Occipital lobe (tissue), 2 donors: ENCODE measurements around the gene CDKN1A. TPM values are rescaled to one million over a fixed set of nuclear protein-coding genes. Genes with fewer than 3 reads are reported as not detected.
"Not testable (repeated sequence)": the region's sequence is repeated elsewhere in the genome, so short reads cannot be mapped to it uniquely, and the experiment has no call there.

Source experiments
- DNase-seq: peaks from one replicate; lab custom pipeline; 2025; lab: John Stamatoyannopoulos, UW
- total RNA-seq: library from RNA; depleted of rRNA; stranded (reverse); fragments of >200 nt; gene quantifications from one replicate; pipeline ENCODE4 v1.2.3, GENCODE V29; 2014

Gene CDKN1A
- total RNA-seq, 1 donor from 2014 or later = 2.0 TPM

GRCh38 chr6:36695414-36695813, 16.9 kb downstream of the CDKN1A start:
- DNase-seq = no peak

DNA sequence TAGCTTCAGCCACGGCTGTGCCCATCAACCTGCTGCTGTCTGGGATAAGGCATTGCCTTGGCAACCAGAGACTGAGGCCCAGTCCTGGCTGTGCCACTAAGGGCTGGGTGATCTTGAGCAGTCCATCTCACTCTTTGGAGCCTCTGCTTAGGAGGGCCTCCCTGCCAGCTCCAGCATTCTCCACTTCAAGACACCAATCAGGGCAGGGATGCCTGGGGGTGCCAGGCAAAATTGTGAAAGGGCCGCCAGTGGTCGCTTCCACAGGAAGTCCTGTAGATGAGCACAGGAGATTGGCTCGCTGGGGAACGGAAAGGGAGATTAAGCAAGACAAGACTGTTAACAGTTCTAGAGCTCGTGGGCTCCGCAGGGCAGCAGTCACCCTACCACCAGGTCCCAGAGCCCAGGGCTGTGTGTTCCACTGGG, 19.0 kb downstream of the CDKN1A start, which contains the start of gene RAB44:
Gene RAB44 (plus strand): TSS at position 346 of the 423 bp plus-strand sequence. CDS start 6,410 bp downstream, outside the sequence.
- no peak for DNase-seq

- DNase-seq = no peak
These were observed 19.7 kb downstream of the CDKN1A start for GRCh38 chr6:36698196-36698595.

- DNase-seq = no peak
These were observed 20.4 kb downstream of the CDKN1A start for GRCh38 chr6:36698871-36699271.

DNA sequence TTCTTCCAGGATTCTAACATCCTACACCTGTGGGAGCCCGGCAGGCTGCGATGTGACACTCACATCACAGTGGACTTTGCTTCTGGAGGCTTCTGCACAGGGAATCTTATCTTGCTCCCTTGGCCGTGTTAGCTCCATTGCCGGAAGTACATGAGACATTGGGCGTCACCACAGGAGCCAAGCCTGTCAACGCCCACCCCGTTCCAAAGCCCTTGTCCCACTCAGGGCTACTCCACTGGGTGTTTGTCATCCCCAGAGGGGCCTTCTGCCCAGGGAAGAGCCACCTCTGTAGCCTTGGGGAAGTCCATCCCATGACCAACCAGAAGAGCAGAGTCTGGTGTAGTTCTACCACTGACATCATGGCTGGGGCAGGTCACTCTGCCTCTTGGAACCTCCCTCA, 20.8 kb downstream of the CDKN1A start:
- DNase-seq = no peak

- DNase-seq = no peak
These were observed 21.7 kb downstream of the CDKN1A start for GRCh38 chr6:36700071-36700812.

DNA sequence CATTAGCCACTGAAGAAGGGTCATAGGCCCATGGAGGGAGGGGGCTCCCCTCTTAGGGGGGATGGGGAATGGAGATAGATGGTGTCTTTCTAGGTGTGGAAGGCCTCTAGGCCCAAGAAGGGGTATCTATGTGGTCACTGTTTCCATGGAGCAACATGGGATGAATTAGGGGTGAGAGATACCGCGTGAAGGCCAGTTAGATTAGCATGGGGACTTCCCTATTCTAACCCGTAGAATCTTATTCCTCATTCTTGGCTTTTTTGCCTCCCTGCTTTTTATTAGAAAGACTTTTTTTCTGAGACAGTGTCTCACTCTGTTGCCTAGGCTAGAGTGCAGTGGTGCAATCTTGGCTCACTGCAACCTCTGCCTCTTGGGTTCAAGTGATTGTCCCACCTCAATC, 22.3 kb downstream of the CDKN1A start:
- no peak for DNase-seq

DNA sequence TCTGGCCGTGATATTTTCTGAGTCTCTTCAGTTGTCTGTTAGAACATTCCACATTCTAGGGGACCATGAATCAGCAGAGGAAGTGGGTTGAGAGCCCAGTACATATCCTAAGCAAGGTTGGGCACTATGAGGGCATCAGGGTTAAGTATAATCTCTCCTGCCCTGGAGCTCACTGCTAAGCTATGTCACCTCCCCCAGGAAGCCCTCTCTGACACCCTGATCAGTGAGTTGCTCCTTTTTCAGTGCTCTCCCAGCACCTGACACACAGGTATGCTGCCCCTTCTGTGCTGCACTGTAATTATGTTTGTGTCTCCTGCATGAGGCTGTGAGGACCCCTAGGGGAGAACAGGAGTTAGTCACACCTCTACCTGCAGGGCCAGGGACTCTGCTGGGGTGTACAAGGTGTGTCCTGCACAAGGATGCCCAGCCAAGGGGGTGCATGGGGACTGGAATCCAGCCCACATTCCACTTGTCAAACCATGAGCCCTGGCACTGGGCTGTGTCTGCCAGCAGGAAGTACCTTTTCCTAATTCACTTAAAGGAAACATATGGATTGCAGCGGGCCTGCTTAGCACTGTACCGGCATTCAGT, 23.0 kb downstream of the CDKN1A start:
- DNase-seq = no peak

DNA sequence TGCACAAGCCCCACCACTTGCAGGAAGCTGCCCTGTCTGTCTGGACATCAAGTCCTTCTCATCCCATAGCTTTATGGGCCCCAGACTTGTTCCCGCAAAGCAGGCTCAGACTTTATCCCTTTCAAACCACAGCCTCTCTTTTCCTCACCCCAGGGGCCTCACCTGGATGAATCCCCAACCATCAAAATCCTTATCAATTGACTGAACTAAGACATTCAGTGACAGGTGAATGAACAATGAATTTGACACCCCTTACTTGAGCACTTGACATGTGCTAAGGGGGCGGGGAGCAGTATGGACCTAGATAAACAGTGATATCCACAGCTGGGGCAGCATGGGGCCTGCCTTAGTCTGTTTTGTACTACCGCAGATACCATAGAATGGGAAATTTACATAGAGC, 24.1 kb downstream of the CDKN1A start:
- DNase-seq = no peak

- DNase-seq = no peak
These were observed 24.6 kb downstream of the CDKN1A start for GRCh38 chr6:36703081-36703606.

DNA sequence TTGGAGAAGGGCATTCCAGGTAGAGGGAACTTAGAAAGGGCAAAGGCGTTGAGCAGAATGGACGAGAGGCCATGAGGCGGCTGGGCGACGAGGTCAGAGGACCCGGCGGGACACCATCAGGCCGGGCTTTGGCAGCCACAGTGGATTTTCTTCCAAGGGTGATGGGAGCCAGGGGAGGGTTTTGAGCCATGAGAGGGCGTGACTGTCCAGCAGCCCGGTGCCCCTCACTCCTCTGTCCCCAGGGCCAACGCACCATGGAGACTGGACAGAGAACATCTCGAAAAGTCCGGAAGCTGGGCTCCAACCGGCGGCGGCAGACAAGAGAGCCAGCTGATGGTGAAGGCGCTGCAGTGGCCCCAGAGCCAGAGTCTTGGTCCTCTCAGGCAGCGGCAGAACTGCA, 25.5 kb downstream of the CDKN1A start:
- no peak for DNase-seq

- not testable (repeated sequence) for DNase-seq
These were observed 26.6 kb downstream of the CDKN1A start for GRCh38 chr6:36704961-36705577.

DNA sequence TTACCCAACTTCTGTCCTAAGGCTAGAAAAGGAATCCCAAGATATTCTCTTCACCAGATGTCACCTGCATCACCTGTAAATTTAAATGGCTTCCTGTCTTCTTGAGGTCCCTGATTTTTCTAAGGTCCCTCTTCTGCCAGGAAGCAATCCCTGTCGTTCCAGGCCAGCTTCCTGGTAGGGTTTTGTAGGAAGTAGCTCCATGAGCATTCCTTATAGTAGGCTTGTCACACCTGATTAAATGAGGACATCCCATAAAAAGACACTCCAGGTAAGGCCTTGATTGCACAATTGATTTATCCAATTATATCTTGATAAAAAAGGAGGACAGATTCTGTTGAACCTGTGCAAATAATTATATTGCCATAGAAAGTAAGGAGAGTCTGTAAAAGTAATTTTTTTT, 27.8 kb downstream of the CDKN1A start:
- DNase-seq = no peak

- no peak for DNase-seq
These were observed 34.3 kb downstream of the CDKN1A start for GRCh38 chr6:36712816-36713215.

- DNase-seq = no peak
These were observed 35.3 kb downstream of the CDKN1A start for GRCh38 chr6:36713846-36714245.

DNA sequence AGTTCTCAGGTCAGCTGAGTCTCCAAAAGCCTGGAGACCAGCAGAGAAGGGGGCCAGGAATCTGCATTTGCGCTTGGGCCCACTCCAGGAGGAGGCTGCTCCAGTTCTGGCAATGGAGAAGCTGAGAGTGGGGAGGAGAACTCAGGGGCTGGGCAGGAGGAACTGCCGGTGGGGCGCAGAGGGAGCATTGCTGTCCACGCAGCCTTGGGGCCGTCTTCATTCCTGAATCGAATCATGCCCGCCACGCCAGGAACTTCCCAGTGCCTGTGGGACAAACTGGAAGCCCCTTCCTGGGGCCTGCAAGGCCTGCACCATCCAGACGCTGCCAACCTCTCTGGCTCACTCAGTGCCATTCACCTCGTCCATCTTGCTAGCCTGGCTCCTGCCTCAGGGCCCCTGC, 36.0 kb downstream of the CDKN1A start:
- DNase-seq = no peak

DNA sequence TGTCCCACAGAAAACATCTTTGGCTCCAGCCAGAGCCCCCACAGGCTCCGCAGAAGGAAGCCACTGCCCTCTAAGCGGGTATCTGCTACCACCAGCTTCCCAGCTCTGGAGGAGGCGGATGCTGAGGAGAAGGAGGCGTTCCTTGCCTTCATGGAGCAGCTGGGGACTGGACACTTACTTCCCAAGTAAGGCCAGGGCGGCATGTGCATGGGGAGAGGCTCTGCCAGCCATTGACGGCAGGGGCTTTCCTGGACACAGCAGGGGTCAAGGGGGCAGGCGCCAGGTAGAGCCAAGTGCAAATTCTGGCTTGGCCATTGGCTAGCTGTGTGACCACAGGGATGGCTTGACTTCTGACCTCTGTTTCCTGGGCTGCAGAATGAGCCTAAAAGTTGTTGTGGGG, 37.0 kb downstream of the CDKN1A start:
- no peak for DNase-seq

DNA sequence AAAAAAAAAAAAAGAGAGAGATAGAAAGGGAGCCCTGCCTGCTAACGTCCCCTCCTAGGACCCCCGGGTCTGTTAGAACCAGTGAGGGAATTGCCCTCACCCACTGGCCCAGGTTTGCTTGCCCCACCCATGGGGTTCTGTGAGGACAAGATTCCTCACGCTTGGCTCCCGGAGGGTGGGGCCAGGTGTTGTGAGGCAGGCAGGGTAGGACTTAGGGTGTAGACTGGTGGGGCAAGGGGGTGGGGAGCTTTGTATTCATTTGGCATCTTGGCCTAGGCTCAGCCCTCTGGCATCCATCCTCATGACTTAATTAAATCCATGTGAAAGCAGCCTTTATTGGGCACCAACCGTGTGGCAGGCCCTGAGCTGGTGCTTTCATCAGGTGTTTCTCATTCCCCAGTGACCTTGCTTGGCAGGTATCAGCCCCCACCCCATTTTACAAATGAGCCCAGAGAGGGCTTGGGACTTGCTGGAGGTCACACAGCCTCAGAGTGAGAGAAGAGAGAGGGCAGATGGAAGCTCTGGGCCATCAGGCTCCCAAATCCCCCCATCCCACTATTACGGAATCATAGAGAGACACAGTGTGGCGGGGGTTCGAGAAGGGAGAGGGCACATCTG, 38.1 kb downstream of the CDKN1A start:
- no peak for DNase-seq

GRCh38 chr6:36717231-36717825, 38.8 kb downstream of the CDKN1A start:
- no peak for DNase-seq

GRCh38 chr6:36717871-36718540, 39.5 kb downstream of the CDKN1A start:
- no peak for DNase-seq

DNA sequence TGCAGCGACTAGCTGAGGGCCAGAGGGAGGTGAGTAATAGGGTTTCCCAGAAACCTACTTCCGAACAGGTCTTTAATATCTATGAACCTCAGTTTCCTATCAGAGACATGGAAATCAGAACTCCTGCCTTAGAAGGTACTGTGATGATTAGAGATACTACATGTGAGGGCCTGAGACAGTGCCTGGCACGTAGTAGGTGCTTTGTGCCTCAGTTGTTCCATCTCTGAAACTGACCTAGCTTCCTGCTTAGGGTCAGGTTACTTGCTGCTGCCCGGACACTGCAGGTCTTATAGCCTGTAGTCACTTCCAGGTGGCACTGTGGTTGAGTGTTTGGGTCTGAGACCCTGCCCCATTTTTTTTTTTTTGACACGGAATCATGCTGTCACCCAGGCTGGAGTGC, 40.0 kb downstream of the CDKN1A start:
- DNase-seq = no peak
